ENCODE results near the gene PPP2R2C.

Gene PPP2R2C

DNA sequence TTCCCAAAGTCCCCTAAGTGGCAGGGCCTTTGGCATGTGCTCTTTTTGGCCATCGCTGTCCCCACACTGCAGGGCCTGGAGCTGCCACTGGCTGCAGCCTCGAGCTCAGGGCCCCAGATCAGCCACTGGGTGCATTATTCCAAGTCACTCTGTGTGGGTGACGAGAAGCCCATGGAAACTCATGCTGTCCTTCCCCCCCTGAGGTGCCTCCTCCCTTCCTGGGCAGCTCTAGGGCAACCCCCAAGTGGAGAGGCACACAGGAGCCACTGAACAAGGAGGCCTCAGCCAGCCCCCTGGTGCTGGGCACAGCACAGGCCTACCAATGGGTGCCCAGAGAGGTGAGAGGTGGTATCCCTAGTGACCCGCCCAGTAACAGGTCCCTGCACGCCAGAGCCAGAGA is 84.5 kb downstream of the PPP2R2C start:
- H3K27ac ChIP-seq: no peak overlapping the region
- no peak for DNase-seq (ENCODE audit: low read depth, low spot score)

DNA sequence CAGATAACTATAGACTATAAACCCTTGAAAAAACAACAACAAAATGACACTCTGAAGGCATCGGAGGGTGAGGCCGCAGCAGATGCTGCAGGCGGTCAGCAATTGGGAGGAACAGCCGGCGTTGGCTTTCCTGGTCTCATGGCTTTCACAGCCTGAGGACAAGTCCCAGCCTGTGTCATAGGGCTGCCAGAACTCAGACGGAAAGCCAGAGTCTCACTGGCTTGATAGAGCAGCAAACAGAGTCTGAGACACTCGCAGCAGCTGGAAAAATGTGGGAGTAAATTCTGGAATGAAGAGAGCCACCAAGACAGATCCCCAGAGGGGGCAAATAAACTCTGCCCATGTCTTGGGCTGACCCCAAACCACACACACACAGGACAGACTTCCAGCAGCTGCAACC is 86.3 kb downstream of the PPP2R2C start:
- no peak overlapping the region for H3K27ac ChIP-seq
- peak; percentile 24 for DNase-seq (ENCODE audit: low read depth, low spot score)

DNA sequence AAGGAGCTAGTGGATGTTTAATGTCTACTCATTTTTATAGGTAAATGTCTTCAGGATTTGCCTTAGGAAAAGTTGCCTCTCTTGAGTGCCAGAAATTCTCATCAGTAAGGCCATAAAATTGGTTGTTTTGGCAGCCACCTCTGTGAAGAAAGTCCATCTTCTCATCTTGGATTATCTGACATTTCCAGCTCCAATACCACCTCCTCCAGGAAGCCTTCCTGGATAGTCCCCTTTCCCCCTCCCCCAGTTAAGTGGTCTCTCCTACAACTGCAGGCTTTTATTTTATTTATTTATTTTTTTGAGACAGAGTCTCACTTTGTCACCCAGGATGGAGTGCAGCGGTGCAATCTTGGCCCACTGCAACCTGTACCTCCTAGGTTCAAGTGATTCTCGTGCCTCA is 87.1 kb downstream of the PPP2R2C start:
- DNase-seq (ENCODE audit: low read depth, low spot score): no peak
- H3K27ac ChIP-seq: no peak overlapping the region

DNA sequence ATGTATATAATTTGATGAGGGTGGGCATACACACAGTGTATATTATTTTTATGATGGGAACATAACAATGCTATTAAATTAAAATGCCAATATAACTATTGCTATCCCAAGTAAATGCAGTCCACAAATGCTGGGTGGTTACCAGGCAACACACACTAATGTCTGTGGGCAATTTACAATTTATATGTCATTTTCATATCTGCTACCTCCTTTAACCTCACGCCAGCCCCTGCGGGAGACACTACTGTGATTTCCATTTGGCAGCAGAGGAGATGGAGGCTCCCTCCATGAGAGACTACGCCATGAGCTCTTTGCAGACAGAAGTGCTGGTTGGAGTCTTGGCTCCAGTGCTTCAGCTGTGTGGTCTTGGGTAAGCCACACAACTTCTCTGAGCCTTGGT is 87.9 kb downstream of the PPP2R2C start:
- H3K27ac ChIP-seq: no peak overlapping the region
- no peak for DNase-seq (ENCODE audit: low read depth, low spot score)

DNA sequence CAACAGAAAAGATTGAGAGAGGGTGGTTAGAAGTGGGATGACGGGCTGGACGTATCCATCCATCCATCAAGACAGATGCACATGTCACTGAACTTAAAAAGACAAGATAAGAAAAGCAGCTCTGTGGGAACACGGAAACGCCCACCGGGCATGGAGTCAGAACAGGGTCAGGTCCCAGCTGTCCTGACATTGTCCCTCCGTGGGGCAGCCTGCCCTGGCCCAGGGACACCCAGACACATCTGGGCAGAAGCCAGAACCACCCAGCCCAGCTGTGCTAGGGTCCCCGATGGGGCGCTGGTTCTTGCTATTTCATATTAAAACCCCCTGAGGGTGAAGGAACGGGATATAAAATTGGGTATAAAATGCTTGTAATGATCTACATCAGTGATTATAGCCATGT is 88.5 kb downstream of the PPP2R2C start:
- H3K27ac ChIP-seq: no peak overlapping the region
- no peak for DNase-seq (ENCODE audit: low read depth, low spot score)

DNA sequence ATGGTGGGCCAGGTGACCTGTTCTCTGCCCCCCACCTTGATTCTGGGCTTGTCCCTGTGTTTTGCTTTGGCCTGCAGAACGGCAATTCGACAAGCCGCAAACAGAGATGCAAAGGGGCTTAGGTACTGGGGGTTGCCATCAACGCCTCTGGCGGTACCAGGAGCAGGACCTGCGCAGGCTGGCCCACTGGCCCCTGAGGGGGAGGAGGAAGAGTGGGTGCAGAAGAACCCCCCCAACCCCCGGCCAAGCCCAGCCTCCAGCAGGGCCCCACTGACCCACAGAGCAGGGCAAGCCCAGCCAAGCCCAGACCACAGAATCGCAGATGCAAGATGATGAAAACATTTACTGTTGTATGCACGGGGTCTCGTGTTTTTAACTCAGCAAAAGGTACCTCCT is 89.4 kb downstream of the PPP2R2C start:
- DNase-seq (ENCODE audit: low read depth, low spot score): no peak
- no peak overlapping the region for H3K27ac ChIP-seq

DNA sequence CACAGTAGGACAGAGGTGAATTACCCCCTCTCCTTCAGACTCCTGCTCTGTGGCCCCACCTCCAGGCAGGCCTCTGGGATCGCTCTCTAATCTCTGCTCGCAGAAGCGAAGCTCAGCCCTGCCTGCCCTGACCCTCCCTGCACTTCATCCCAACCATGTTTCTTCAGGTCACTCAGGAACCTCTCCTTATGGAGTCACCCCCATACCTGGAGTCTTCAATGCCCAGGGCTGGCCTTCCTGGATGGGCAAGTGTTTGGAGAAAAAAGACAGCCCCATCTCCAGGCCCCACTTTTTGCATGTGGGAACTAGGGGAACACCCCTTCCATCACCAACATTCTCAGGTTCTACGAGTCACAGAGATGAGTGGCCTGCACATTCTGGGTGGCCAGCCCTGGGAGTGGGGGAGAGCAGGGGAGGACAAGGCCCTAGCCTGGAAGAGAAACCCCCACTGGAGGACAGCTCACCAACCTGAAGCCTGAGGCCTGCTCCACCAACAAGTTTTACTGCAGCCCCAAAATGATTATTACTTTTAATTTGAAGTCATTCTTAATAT is 90.8 kb downstream of the PPP2R2C start:
- DNase-seq (ENCODE audit: low read depth, low spot score): no peak
- no peak overlapping the region for H3K27ac ChIP-seq

DNA sequence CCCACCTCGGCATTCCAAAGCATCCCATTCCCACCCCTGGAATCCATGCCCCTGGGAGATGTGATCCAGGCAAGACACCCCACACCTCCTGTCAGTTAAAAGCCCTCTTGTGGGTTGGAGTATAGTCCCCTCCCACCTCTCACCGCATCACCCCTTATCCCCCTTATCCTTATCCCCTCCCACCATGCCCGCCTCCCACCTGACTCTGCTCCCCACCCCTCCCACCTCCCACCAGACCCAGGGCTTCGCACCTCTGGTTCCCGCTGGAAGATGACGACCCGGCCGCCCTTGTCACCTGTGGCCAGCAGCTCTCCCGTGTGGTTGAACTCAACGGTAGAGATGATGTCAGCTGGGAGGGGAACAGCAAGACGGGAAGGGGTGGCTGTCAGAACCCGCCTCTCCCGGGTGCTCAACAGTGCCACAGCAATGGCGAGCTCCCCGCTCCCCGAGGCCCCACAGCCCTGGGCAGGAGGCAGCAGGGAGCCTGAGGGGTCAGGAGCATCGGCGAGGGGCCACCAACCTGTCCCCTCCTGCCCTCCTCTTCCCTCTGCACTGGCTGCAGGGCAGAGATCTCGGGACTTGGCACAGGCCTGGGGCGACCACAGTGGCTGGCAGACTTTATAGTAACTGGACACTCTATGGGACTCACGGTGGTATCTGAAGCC is 91.5 kb downstream of the PPP2R2C start:
- no peak overlapping the region for H3K27ac ChIP-seq
- no peak for DNase-seq (ENCODE audit: low read depth, low spot score)

DNA sequence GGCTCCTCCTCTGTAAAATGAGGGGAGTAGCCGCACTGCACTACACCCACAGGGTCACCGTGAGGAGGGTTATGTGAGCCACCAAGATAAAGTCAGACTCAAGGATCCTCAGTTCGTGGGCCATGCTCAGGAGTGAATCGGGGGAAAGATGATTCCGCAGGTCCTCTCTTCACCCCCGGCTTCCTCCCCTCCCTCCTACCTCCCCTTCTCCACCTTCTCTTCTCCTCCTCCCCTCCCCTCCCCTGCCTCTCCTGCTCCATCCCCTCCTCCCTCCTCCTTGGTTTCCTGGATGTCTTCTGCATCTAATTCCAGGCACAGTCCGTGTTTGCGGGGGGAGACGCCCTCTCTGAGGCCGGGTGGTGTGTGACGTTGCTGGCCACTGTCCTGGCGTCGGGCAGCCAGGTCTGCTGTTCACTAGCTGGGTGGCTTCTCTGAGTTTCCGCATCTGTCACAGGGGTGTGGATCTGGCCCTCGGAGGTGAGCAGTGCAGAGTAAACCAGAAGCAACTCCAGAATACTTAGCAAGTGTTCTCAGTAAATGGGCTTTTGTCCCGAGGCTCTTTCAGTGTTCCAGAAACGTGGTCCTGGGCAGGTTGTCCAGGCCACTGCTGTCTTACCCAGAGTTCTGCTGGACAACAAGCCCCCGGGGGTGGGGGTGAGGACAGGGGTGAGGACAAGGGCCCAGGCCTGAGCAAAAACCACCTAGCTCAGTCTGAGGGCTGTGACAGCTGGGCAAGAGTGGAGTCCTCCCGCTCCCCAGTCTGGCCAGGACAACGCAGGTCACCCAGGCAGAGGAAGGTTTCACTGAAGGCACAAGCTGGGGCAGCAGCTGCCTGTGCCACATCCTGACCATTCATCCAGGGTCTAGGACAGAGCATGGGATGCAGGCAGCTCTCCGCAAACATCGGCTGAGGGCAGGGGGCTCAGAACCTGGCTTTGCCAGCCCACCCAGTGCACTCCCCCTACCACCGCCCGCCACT is 92.4 kb downstream of the PPP2R2C start:
- no peak overlapping the region for H3K27ac ChIP-seq
- no peak for DNase-seq (ENCODE audit: low read depth, low spot score)

DNA sequence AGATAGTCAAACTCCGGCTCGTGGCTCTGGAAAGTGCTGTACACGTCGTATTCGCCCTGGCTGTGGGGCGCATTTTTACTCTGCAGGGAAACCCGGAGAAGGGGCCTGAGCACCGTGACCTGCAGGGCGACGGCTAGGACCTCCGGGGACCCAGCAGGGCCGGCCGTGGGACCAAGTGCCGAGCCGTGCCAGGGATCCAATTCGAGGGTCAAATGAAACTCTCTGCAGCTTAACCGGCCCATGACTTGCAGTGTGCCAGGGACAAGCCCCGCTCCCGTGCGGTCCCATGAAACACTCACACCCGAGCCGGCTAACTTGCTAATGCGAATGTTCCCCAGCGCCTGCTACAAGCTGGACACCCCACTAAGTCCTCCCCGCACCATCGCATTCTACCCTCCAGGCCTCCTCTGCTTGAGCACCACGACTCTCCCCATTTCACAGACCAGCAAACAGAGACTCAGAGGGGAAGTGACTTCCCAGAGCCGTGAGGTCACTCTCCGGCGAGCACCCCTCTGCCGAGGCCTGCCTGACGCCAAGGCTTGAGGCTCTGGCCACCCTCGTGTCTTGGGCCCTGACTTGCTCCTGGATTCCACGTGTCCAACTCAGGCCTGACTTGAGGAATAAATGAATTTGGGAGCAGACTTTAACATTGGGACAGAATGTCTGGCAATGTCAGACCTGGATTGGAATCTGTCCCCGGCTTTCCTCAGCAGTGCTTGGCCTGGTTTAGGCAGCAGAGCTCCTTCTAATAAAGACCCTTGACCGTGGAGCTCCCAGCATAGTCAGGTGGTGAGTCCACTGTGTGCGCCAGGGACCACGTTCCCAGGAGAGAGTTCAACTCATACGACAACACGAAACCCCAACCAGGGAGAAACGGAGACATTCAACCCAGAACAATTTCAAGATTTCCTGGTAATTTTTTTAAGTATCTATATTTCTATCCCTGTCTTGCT is 93.6 kb downstream of the PPP2R2C start:
- no peak for DNase-seq (ENCODE audit: low read depth, low spot score)
- no peak overlapping the region for H3K27ac ChIP-seq

DNA sequence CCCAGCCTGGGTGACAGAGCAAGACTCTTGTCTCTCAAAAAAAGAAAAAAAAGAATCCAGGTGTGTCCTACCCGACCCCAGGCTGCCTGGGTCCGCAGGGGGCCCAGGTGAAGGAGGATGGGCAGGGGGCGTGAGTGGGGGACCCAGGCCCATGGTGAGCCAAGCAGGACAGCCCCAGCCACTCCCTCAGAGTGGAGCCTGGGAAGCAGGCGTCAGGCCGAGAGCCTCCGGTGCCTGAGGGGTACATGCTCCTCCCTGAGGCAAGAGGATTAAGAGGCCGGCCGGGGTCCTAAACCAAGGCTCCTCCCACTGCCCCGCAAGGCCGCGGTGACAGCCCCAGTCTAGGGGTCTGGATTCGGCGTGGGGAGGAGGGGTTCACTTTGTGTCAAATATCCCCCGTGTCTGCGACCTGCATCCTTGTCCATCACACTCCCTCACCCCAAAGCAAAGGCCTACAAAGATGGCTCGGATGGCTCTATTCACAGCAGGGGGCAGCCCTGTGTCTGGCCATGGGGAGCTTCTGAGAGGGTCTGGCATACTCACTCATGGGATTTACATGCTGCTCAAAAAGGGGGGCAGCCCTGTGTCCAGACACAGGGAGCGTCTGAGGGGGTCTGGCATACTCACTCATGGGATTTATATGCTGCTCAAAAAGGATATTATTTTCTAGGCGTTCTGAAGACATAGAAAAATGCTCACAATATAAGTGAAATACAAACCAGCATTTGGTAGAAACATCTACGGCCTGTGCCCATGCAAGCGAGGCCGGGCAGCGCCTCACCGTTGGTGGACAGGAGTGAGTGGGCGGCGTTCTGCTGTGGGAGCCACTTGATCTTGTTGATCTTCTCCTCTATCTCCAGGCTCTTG is 94.6 kb downstream of the PPP2R2C start:
- DNase-seq (ENCODE audit: low read depth, low spot score): no peak
- no peak overlapping the region for H3K27ac ChIP-seq

DNA sequence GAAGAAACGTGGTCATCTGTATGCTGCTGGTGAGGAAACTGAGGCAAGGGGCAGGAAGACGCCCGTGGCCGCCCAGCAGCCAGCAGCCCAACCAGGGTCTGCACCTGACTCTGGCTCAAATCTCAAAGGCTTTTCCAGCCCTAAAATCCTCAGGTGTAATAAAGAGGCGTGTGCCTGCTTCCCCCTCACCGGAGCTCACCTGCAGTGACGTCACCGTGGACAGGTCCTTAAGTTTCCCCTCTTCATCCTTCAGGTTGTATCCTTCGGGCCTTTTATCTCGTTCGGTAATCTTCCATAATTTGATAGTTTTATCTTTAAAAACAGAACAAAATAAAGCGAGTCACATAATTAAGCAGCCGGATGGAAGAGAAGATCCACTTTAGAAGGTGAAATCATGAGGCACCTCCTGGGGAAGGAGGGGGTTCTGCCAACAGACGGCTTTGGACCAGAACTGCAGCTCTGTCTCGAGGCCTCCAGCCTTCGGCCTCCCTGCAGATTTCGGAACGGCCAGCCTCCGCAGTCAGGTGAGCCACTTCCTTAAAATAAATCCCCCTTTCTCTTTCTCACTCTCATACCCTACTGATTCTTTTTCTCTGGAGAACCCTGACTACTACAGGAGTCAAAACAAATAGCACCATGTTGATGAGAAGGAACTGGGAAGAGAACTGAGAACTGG is 96.7 kb downstream of the PPP2R2C start:
- no peak overlapping the region for H3K27ac ChIP-seq
- DNase-seq (ENCODE audit: low read depth, low spot score): no peak

DNA sequence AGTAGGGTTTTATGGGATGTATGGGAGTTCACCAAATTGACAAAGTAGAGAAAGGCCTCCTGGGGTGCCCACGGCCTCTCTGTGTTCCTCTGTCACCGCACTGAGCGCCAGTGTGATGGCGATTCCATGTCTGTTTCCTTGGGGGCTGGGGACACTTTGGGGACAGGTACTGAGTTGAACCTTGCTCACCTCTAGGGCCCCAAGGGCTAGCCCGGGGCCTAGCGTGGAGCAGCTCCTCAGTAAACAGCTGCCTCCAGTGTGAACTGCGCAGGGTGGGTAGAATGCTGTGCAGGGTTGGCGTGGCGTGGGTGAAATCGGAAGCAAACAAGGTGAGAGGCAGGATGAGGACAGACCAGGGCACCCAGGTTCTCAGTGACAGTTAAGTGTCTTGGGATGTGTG is 97.8 kb downstream of the PPP2R2C start:
- DNase-seq (ENCODE audit: low read depth, low spot score): no peak
- no peak overlapping the region for H3K27ac ChIP-seq

DNA sequence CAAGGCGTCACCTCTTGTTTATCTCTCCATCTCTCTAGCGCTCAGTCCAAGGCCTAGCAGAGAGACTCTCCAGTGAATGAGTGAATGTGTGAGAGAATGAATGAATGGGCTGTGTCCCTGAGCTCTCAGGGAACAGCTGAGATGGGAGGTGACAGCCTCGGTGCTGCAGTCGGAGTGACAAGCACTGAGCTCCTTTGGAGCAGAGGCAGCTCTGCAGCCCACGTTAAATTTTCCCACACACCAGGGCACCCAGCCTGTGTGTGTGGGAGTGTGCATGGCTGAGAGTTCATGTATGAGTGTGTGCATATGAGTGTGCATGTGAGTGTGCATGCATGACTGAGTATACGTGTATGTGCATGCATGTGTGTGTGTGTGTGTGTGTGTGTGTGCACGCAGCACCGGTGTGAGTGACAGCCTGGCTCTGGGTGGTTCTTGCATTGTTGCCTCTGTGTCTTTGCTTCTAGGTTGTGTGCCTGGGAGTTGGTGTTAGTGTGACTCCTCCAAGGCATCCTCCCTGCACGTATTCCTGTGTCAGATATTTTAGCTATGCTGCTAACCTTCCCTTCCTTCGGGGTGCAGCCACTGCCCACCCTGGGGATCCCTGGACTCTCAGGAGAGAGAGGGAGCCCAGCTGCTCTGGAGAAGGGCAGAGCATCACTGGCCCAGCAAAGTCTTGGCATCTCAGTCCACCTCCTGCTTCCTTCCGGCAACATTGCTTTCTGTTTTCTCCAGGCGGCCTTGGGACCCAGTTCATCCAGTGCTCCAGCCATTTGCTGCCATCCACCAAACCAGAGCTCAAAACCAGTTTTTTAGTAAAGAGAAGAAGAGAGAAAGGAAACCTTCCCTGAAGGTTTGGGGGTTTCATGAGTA is 98.6 kb downstream of the PPP2R2C start:
- H3K27ac ChIP-seq: no peak overlapping the region

DNA sequence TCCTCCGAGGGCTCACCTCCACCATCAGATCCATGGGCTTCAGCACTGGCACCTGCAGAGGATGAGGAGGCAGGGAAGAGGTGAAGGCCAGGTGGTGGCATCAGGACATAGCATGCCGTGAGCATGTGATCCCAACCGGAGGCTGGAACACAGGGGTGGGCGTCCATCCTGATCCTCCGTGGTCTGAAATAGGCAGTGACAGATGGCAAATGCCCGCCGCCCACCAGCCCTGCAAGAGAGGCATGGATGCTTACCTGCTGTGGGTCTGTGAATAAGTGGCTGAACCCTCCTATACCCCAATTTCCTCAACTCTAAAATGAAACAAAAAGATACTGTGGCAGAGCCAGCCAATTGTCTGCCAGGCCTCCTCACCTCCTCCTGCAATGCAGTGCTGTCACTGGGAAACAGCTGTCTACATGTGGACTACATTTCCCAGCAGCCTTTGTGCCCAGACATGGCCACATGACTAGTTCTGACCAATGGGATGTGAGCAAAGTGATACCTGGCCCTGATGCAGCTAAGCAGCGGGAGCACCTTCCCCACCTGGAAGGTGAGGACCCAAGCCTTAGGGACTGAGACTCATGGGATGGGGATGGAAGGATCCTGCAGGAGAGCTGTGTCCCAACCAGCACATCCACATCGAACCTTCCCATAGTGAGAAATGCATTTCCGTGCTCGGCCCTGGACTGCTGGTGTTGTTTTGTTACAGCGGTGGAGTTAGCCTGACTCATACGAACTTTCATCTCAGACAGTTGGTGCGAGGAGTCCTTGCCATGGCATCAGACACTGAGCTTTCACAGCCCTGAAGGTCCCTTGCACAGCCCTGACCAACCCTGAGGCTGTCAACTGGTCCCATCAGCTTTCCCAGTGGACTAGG is 99.5 kb downstream of the PPP2R2C start:
- no peak overlapping the region for H3K27ac ChIP-seq
- DNase-seq (ENCODE audit: low read depth, low spot score): no peak

More for the DNA sequence above, 98.6 kb downstream of the PPP2R2C start:
- DNase-seq (ENCODE audit: low read depth, low spot score): no peak

DNA sequence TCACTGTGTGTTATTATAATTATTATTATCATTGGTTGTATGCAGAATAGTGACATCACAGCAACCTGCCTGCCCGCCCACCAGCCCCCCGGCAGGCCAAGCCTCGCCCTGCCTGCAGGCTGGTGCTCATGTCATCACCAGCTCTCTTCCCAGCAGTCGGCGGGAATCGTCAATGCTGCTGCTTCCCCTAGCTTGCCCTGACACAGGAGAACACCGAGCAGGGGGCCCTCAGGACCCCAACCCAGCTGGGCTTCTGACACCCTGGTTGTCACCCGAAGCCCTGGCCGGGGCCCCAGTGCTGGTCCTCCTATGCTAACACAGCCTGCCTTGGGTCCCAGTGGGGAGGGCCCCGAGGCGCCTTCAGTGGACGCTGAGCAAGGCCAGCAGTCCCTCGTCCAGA is 100.6 kb downstream of the PPP2R2C start:
- DNase-seq (ENCODE audit: low read depth, low spot score): no peak

DNA sequence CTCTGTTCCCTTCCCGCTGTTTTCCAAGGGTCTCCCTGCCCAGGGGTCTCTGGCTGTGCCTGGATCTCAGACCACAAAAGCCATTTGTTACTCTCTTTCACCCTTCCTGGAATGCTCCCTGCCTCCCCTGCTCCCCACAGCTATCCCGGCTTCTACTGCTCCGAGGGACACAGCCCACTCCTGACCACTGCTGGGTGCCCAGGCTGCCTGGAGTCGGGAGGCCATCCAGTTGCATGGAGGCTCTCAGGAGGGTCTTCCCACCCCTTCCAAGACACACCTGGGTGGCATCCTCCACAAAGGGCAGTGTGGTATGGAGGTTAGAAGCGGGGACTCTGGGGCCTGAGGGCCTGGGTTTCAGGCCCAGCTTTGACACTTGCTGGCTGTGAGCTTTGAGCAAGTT is 101.1 kb downstream of the PPP2R2C start:
- no peak overlapping the region for H3K27ac ChIP-seq
- no peak for DNase-seq (ENCODE audit: low read depth, low spot score)

More for the DNA sequence above, 100.6 kb downstream of the PPP2R2C start:
- no peak overlapping the region for H3K27ac ChIP-seq

Measured in epithelial cell of prostate (primary cell).